GM12872 (cell line): ENCODE results near the gene SMCO2.

Experiments
- CTCF ChIP-seq: IDR thresholded peaks from 3 replicates; pipeline ENCODE4 v1.5.1; 2011; ENCODE audit warnings: low read depth, mild to moderate bottlenecking, low read length, moderate library complexity; ENCODE audit not compliant: insufficient read depth

SMCO2 gene

GRCh38 chr12:27480016-27480415 is 33.5 kb downstream of the SMCO2 start:
- TF ChIP-seq CTCF = no peak

DNA sequence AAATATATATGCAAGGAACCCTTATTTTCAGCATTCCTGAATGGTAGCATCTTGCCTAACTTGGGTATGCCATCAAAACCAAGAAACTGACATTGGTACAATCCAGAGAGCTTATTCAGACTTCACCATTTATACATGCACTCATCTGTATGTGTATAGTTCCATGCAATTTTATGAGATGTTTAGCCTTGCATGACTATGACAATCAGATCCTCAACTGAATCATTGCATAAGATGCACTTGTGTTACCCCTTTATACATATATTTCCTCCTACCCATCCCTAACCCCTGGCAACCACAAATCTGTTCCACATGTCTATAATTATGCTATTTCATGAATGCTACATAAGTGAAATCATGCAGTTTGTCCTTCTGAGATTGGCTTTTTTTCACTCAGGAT is 40.4 kb downstream of the SMCO2 start:
- no peak for TF ChIP-seq CTCF

- no peak for TF ChIP-seq CTCF
Measured at GRCh38 chr12:27488479-27488878, 41.9 kb downstream of the SMCO2 start.

DNA sequence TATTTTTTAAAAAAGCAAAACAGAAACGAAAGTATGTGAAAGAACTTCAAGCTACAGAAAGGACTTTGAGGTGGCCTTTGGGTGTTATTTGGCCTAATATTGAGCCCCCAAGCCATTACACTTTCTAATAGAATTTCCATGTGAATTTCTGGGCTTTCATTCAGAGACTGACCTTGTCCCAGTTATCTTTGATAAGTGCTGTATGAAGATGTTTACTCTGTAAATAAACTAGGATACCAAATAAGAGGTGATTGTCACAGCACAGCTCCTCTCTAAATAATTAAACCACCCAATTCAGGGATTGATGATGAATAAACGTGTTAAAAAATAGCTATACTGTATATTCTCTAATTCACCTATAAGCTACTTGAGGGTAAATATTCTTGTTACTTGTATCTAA is 44.7 kb downstream of the SMCO2 start:
- no peak for TF ChIP-seq CTCF

GRCh38 chr12:27493260-27493940 is 46.9 kb downstream of the SMCO2 start:
- no peak for TF ChIP-seq CTCF

DNA sequence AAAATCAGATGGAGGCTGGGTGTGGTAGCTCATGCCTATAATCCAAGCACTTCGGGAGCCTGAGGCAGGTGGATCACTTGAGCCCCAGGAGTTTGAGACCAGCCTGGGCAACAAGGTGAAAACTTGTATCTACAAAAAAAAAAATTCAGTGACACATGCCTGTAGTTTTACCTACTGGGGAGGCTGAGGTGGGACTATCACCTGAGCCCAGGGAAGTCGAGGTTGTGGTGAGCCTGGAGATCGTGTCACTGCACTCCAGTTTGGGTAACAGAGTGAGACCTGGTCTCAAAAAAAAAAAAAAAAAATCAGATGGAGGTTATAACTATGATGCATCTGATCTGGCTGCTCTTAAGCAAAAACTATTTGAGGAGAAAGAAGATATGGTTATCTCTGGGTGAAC is 50.9 kb downstream of the SMCO2 start:
- TF ChIP-seq CTCF = no peak

DNA sequence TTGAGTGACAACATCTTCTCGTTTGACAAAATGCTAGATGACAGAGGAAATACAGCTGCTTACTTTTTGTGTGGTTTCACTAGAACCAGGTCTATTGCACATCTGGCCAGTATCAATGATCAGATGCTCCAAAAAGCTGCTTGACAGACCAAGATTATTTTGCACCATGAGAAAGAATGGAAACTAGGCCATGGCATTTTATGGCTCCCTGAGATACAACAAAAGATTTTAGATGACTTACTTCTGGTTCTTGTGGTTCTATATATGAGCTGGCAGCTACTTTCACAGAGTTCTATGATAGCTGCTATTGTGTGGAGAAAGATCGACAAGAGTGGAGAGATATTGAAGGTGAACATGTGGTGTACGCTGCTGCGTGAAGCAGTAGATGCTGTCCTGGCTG is 51.6 kb downstream of the SMCO2 start:
- TF ChIP-seq CTCF = no peak
